ENCODE results near the gene FAM50B.

DNA sequence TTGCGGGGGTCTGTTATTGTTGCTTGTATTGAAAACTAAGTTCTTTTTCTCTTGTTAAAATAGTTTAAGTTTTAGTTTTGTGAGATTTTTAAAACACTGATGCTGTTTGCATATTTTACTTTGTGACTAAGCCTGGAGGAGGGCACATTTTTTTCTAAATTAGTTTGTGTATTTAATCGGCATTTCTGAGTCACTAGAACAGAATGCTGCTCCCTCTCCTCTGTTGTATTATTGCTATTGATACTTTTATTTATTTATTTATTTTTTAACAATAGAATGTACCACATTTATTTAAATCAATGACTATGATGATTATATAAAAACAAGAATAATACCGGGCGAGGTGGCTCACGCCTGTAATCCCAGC lies 5.1 kb upstream of the FAM50B start:
- TF ChIP-seq POLR2A (IDR thresholded peaks at IDR 0.05): no peak
- TF ChIP-seq, protein P1, sequence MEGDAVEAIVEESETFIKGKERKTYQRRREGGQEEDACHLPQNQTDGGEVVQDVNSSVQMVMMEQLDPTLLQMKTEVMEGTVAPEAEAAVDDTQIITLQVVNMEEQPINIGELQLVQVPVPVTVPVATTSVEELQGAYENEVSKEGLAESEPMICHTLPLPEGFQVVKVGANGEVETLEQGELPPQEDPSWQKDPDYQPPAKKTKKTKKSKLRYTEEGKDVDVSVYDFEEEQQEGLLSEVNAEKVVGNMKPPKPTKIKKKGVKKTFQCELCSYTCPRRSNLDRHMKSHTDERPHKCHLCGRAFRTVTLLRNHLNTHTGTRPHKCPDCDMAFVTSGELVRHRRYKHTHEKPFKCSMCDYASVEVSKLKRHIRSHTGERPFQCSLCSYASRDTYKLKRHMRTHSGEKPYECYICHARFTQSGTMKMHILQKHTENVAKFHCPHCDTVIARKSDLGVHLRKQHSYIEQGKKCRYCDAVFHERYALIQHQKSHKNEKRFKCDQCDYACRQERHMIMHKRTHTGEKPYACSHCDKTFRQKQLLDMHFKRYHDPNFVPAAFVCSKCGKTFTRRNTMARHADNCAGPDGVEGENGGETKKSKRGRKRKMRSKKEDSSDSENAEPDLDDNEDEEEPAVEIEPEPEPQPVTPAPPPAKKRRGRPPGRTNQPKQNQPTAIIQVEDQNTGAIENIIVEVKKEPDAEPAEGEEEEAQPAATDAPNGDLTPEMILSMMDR (IDR thresholded peaks at IDR 0.05): no peak

Data from right lobe of liver (tissue), 4 donors.